HG02763 (cell line): ENCODE measurements around the gene CNPY1.

Source experiments
- ATAC-seq: cut with Tn5 transposase; IDR thresholded peaks from one replicate; pipeline ENCODE4 v1.9.1; 2021; ENCODE audit warnings: mild to moderate bottlenecking, moderate library complexity; ENCODE audit not compliant: unreplicated experiment

The CNPY1 gene

GRCh38 chr7:155514296-155514695, 32.1 kb downstream of the CNPY1 start:
- ATAC-seq, result no peak

GRCh38 chr7:155513543-155514285, 32.6 kb downstream of the CNPY1 start:
- no peak for ATAC-seq

- ATAC-seq, result no peak
These were observed 34.0 kb downstream of the CNPY1 start for GRCh38 chr7:155512246-155512887.

- ATAC-seq, result no peak
These were observed 34.7 kb downstream of the CNPY1 start for GRCh38 chr7:155511702-155511996.

GRCh38 chr7:155510975-155511701, 35.2 kb downstream of the CNPY1 start:
- no peak for ATAC-seq

- ATAC-seq, result no peak
These were observed 36.4 kb downstream of the CNPY1 start for GRCh38 chr7:155509725-155510551.

- no peak for ATAC-seq
These were observed 37.0 kb downstream of the CNPY1 start for GRCh38 chr7:155509359-155509724.

- ATAC-seq, result no peak
These were observed 37.7 kb downstream of the CNPY1 start for GRCh38 chr7:155508376-155509358.

- no peak for ATAC-seq
These were observed 38.8 kb downstream of the CNPY1 start for GRCh38 chr7:155507576-155507975.

- ATAC-seq, result no peak
These were observed 39.5 kb downstream of the CNPY1 start for GRCh38 chr7:155506854-155507337.

GRCh38 chr7:155505422-155505793, 41.0 kb downstream of the CNPY1 start:
- no peak for ATAC-seq

- no peak for ATAC-seq
These were observed 49.0 kb downstream of the CNPY1 start for GRCh38 chr7:155497149-155497901.

GRCh38 chr7:155496267-155497005, 49.9 kb downstream of the CNPY1 start:
- no peak for ATAC-seq

- no peak for ATAC-seq
These were observed 50.7 kb downstream of the CNPY1 start for GRCh38 chr7:155495440-155496248.

GRCh38 chr7:155494551-155494950, 51.8 kb downstream of the CNPY1 start:
- no peak for ATAC-seq

- ATAC-seq, result no peak
These were observed 52.4 kb downstream of the CNPY1 start for GRCh38 chr7:155493744-155494538.

GRCh38 chr7:155491812-155492211, 54.5 kb downstream of the CNPY1 start:
- ATAC-seq, result no peak
